ENCODE data around the gene CRYBB3. TPM values are rescaled to one million over a fixed set of nuclear protein-coding genes. Genes with fewer than 3 reads are reported as not detected.

The CRYBB3 gene
- total RNA-seq, 4 donors from 2014 or later: 1.2 TPM; not detected in 3

GRCh38 chr22:25159028-25159427 lies 40.6 kb upstream of the CRYBB3 start:
- Histone ChIP-seq H3K9me3 (no peaks in the 10 kb centered on the region), H3K27ac (no peak overlapping the region), H3K36me3 (no peaks in the 10 kb centered on the region), H3K27me3 (no peaks in the 10 kb centered on the region), H3K4me1 (peaks cover 10 to 12% (median 10%) of the 10 kb centered on the region in 4 donors), H3K4me3 (no peak overlapping the region)
- 81% methylated on average over 10 of the region's 10 CpGs; no CpG with 5 or more reads in 1 of the 2 donors for WGBS, 2 donors (ENCODE audit: low coverage in 1 of 2)
- TF ChIP-seq CTCF (IDR thresholded peaks at IDR 0.05) (no peak), POLR2AphosphoS5 (IDR thresholded peaks at IDR 0.05) (no peak), POLR2A (IDR thresholded peaks at IDR 0.05) (no peak), EP300 (IDR thresholded peaks at IDR 0.05; ENCODE audit: low read depth) (no peak)
- in situ Hi-C loops (cut with MboI; ENCODE audit: low pct_ligation_motif_present in 1 of 4, low pct_unique_long_range_greater_than_20kb in 1 of 4, low sequenced_read_pairs in 3 of 4) (no loop called here), intact Hi-C loops (cut with DNase I; ENCODE audit: low total_unique reads) (no loop called here)
- DNase-seq: no peak

- Histone ChIP-seq H3K4me1 (no peaks in the 10 kb centered on the region), H3K4me3 (no peak overlapping the region), H3K27me3 (no peaks in the 10 kb centered on the region), H3K27ac (no peak overlapping the region), H3K9me3 (no peaks in the 10 kb centered on the region), H3K36me3 (no peaks in the 10 kb centered on the region)
- WGBS, 2 donors (ENCODE audit: low coverage in 1 of 2): 77 to 93% methylated on average over 6 to 11 of the region's 11 CpGs
- in situ Hi-C loops (cut with MboI; ENCODE audit: low pct_ligation_motif_present in 1 of 4, low pct_unique_long_range_greater_than_20kb in 1 of 4, low sequenced_read_pairs in 3 of 4): no loop called here
- TF ChIP-seq POLR2AphosphoS5 (IDR thresholded peaks at IDR 0.05) (no peak), CTCF (IDR thresholded peaks at IDR 0.05) (no peak), POLR2A (IDR thresholded peaks at IDR 0.05) (no peak), EP300 (IDR thresholded peaks at IDR 0.05; ENCODE audit: low read depth) (no peak)
- DNase-seq: no peak
- intact Hi-C loops (cut with DNase I; ENCODE audit: low total_unique reads): no loop called here
These were observed 39.3 kb upstream of the CRYBB3 start for GRCh38 chr22:25160120-25160996.

- Histone ChIP-seq H3K27me3 (no peaks in the 10 kb centered on the region), H3K36me3 (no peaks in the 10 kb centered on the region), H3K4me1 (no peaks in the 10 kb centered on the region), H3K27ac (no peak overlapping the region), H3K9me3 (no peaks in the 10 kb centered on the region), H3K4me3 (no peak overlapping the region)
- in situ Hi-C loops (cut with MboI; ENCODE audit: low pct_ligation_motif_present in 1 of 4, low pct_unique_long_range_greater_than_20kb in 1 of 4, low sequenced_read_pairs in 3 of 4): no loop called here
- TF ChIP-seq CTCF (IDR thresholded peaks at IDR 0.05) (no peak), EP300 (IDR thresholded peaks at IDR 0.05; ENCODE audit: low read depth) (no peak), POLR2A (IDR thresholded peaks at IDR 0.05) (no peak), POLR2AphosphoS5 (IDR thresholded peaks at IDR 0.05) (no peak)
- no peak for DNase-seq
- 77 to 80% methylated on average over 5 to 14 of the region's 14 CpGs for WGBS, 2 donors (ENCODE audit: low coverage in 1 of 2)
- intact Hi-C loops (cut with DNase I; ENCODE audit: low total_unique reads): no loop called here
These were observed 38.4 kb upstream of the CRYBB3 start for GRCh38 chr22:25161017-25161915.

- no peak for DNase-seq
- WGBS, 2 donors (ENCODE audit: low coverage in 1 of 2): 86% methylated on average over 6 of the region's 6 CpGs; no CpG with 5 or more reads in 1 of the 2 donors
- Histone ChIP-seq H3K9me3 (no peaks in the 10 kb centered on the region), H3K4me1 (no peaks in the 10 kb centered on the region), H3K36me3 (no peaks in the 10 kb centered on the region), H3K27me3 (no peaks in the 10 kb centered on the region), H3K27ac (no peak overlapping the region), H3K4me3 (no peak overlapping the region)
- intact Hi-C loops (cut with DNase I; ENCODE audit: low total_unique reads) (no loop called here), in situ Hi-C loops (cut with MboI; ENCODE audit: low pct_ligation_motif_present in 1 of 4, low pct_unique_long_range_greater_than_20kb in 1 of 4, low sequenced_read_pairs in 3 of 4) (no loop called here)
- no peak for TF ChIP-seq CTCF (IDR thresholded peaks at IDR 0.05)
These were observed 37.6 kb upstream of the CRYBB3 start for GRCh38 chr22:25161916-25162530.

All from transverse colon (tissue), 4 donors.